Keratinocyte (primary cell): ENCODE data around the gene PNMA8B. TPM values are rescaled to one million over a fixed set of nuclear protein-coding genes. Genes with fewer than 3 reads are reported as not detected.
"Not testable (repeated sequence)": the region's sequence is repeated elsewhere in the genome, so short reads cannot be mapped to it uniquely, and the experiment has no call there.

Experiments used
- DNase-seq: peaks from one replicate; pipeline ENCODE4 v3.0.0-alpha.2; 2011; ENCODE audit warnings: low read depth, missing footprints, low spot score
- FAIRE-seq: peaks from 2 replicates; lab custom pipeline; 2011; peaks lifted over from hg19 to GRCh38; lab: Jason Lieb, UNC
- H2AFZ ChIP-seq: 2 replicates; pipeline ENCODE4 v1.6.0; 2012; ENCODE audit warnings: low read length, control low read depth, inconsistent platforms; ENCODE audit not compliant: control insufficient read depth
- H3K27ac ChIP-seq: 2 replicates; pipeline ENCODE4 v1.5.1; 2011; ENCODE audit warnings: low read length; ENCODE audit not compliant: control insufficient read depth, insufficient read depth
- H3K27me3 ChIP-seq: 3 replicates; pipeline ENCODE4 v1.6.0; 2011; ENCODE audit warnings: low read length; ENCODE audit not compliant: control insufficient read depth, insufficient read depth; ENCODE audit errors: extremely low read depth
- H3K36me3 ChIP-seq, 2 experiments: 2 replicates in 1 of 2; 3 replicates in 1 of 2; pipeline ENCODE4 v1.5.1; 2011; ENCODE audit warnings: low read length in 2 of 2, mild to moderate bottlenecking in 1 of 2; ENCODE audit not compliant: control insufficient read depth in 2 of 2, insufficient read depth in 2 of 2; ENCODE audit errors: extremely low read depth in 1 of 2
- H3K4me1 ChIP-seq: 3 replicates; pipeline ENCODE4 v1.5.1; 2011; ENCODE audit warnings: low read length; ENCODE audit not compliant: control insufficient read depth, insufficient read depth; ENCODE audit errors: extremely low read depth
- H3K4me2 ChIP-seq: 3 replicates; pipeline ENCODE4 v1.6.0; 2011; ENCODE audit warnings: low read depth, low read length; ENCODE audit not compliant: control insufficient read depth, insufficient read depth; ENCODE audit errors: extremely low read depth
- H3K4me3 ChIP-seq, 3 experiments: fragments of 200-600 bp in 1 of 3; sonication (generic) in 1 of 3; 2 replicates in 2 of 3; 3 replicates in 1 of 3; pipeline ENCODE4 v1.5.1; 2011 to 2016; ENCODE audit warnings: low read length in 3 of 3, mild to moderate bottlenecking in 3 of 3, control low read depth in 2 of 3, inconsistent platforms in 1 of 3, low read depth in 1 of 3, mixed read lengths in 1 of 3, mixed run types in 1 of 3, moderate library complexity in 1 of 3; ENCODE audit not compliant: control insufficient read depth in 2 of 3, insufficient read depth in 2 of 3; ENCODE audit errors: extremely low read depth in 1 of 3
- H3K79me2 ChIP-seq: 2 replicates; pipeline ENCODE4 v1.6.0; 2012; ENCODE audit warnings: low read length; ENCODE audit not compliant: control insufficient read depth, insufficient read depth
- H3K9ac ChIP-seq: 3 replicates; pipeline ENCODE4 v1.6.0; 2011; ENCODE audit warnings: low read length; ENCODE audit not compliant: control insufficient read depth, insufficient read depth; ENCODE audit errors: extremely low read depth
- H3K9me1 ChIP-seq: 3 replicates; pipeline ENCODE4 v1.6.0; 2011; ENCODE audit warnings: low read length; ENCODE audit not compliant: control insufficient read depth, insufficient read depth; ENCODE audit errors: extremely low read depth
- H3K9me3 ChIP-seq: 2 replicates; pipeline ENCODE4 v1.5.1; 2012; ENCODE audit warnings: low read depth, low read length; ENCODE audit not compliant: control insufficient read depth
- H4K20me1 ChIP-seq: 3 replicates; pipeline ENCODE4 v1.6.0; 2011; ENCODE audit warnings: low read length; ENCODE audit not compliant: control insufficient read depth, insufficient read depth; ENCODE audit errors: extremely low read depth
- EZH2 ChIP-seq: IDR thresholded peaks from one replicate; pipeline ENCODE4 v1.6.1; 2012; ENCODE audit warnings: inconsistent platforms, mild to moderate bottlenecking, low read length, moderate library complexity
- dilution Hi-C: fragments of 300-500 bp; cut with MboI; formaldehyde crosslinking; loops from one replicate; pipeline ENCODE4 v1.7.0; 2020; ENCODE audit warnings: low sequenced_read_pairs; ENCODE audit not compliant: extremely low pct_ligation_motif_present
- polyA plus RNA-seq, 5 experiments: library from polyadenylated mRNA; depleted of rRNA in 3 of 5; stranded (reverse) in 3 of 5; stranded (forward) in 1 of 5; unstranded in 1 of 5; fragments of >200 nt; gene quantifications; 1 replicate in 1 of 5; 2 replicates in 3 of 5; 3 replicates in 1 of 5; pipeline versions ENCODE4 v1.2.1 to v1.2.3, GENCODE V29; 2011 to 2012; ENCODE audit warnings: missing spikeins in 2 of 5, low read depth in 1 of 5, low replicate concordance in 1 of 5
- TF ChIP-seq, protein P1 (sequence below), 3 experiments: IDR thresholded peaks in 1 of 3; conservative IDR thresholded peaks in 1 of 3; optimal IDR thresholded peaks in 1 of 3; 2 replicates in 2 of 3; 3 replicates in 1 of 3; pipeline versions ENCODE3 to v1.5.1; 2011; ENCODE audit warnings: low read length in 3 of 3, mild to moderate bottlenecking in 3 of 3, moderate library complexity in 2 of 3, control low read depth in 1 of 3, inconsistent platforms in 1 of 3; ENCODE audit not compliant: insufficient read depth in 2 of 3; ENCODE audit errors: extremely low read depth in 1 of 3

PNMA8B gene
- polyA plus RNA-seq, 1 donor (not counting 4 experiments of a cell fraction or from before 2014, with no cell fraction given) = not detected

DNA sequence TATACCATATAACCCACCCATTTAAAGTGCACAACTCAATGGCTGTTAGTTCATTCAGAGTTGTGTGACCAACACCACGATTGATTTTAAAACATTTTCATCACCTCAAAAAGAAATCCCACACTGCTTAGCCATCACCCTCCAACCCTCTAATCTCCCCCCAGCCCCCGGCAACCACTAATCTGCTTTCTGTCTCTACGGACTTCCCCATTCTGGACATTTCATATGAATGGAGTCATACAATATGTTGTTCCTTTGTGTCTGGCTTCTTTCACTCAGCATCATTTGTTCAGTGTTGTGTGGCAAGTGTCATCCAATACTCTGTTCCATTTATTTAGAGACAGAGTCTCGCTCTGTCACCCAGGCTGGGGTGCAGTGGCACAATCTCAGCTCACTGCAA, 4.0 kb upstream of the PNMA8B start:
- peaks cover under 1% of the 10 kb centered on the region for H3K27me3 ChIP-seq
- no peak for FAIRE-seq
- dilution Hi-C loops = no loop called here

DNA sequence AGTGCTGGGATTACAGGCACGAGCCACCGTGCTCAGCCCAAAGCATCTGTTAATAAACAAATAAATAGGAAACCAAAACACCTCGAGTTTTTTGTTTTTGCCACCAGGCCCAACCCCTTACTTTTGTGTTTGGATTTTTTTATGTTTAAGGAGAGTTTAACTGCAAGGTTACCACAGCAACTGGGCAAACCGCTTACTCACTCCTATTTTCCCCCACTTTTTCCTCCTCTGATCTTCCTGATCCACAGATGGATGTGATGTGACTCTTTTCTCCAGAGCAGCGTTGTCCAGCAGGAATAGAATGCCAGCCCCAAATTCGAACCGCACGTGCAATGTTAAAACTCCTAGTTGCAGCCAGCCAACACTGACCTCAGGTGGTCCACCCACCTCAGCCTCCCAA, 2.1 kb upstream of the PNMA8B start:
- TF ChIP-seq EZH2 = no peak
- TF ChIP-seq, protein P1, sequence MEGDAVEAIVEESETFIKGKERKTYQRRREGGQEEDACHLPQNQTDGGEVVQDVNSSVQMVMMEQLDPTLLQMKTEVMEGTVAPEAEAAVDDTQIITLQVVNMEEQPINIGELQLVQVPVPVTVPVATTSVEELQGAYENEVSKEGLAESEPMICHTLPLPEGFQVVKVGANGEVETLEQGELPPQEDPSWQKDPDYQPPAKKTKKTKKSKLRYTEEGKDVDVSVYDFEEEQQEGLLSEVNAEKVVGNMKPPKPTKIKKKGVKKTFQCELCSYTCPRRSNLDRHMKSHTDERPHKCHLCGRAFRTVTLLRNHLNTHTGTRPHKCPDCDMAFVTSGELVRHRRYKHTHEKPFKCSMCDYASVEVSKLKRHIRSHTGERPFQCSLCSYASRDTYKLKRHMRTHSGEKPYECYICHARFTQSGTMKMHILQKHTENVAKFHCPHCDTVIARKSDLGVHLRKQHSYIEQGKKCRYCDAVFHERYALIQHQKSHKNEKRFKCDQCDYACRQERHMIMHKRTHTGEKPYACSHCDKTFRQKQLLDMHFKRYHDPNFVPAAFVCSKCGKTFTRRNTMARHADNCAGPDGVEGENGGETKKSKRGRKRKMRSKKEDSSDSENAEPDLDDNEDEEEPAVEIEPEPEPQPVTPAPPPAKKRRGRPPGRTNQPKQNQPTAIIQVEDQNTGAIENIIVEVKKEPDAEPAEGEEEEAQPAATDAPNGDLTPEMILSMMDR (optimal IDR thresholded peaks at IDR 0.05 in 1 of 3, IDR thresholded peaks at IDR 0.05 in 1 of 3, conservative IDR thresholded peaks at IDR 0.05 in 1 of 3; ENCODE audit: extremely low read depth in 1 of 3, insufficient read depth in 2 of 3, low read length in 3 of 3) = no peak
- FAIRE-seq = no peak
- Histone ChIP-seq H3K4me2 (no peak overlapping the region), H2AFZ (no peak overlapping the region), H3K36me3 (no peaks in the 10 kb centered on the region), H3K27me3 (peaks cover 9% of the 10 kb centered on the region), H3K4me1 (peaks cover 4% of the 10 kb centered on the region), H3K9me3 (no peaks in the 10 kb centered on the region), H3K9me1 (no peaks in the 10 kb centered on the region), H3K9ac (no peak overlapping the region), H3K27ac (no peak overlapping the region), H3K4me3 (no peak overlapping the region), H4K20me1 (no peaks in the 10 kb centered on the region), H3K79me2 (no peaks in the 10 kb centered on the region)
- no peak for DNase-seq
- dilution Hi-C loops = no loop called here

More for the DNA sequence above, 4.0 kb upstream of the PNMA8B start:
- H3K79me2 ChIP-seq = no peaks in the 10 kb centered on the region
- H3K27ac ChIP-seq = no peak overlapping the region
- no peak overlapping the region for H3K4me3 ChIP-seq
- H3K9me1 ChIP-seq = no peaks in the 10 kb centered on the region
- no peaks in the 10 kb centered on the region for H4K20me1 ChIP-seq
- no peak overlapping the region for H3K9ac ChIP-seq
- no peak for DNase-seq
- no peak overlapping the region for H2AFZ ChIP-seq
- H3K9me3 ChIP-seq = no peaks in the 10 kb centered on the region
- H3K4me2 ChIP-seq = no peak overlapping the region
- no peaks in the 10 kb centered on the region for H3K36me3 ChIP-seq
- no peaks in the 10 kb centered on the region for H3K4me1 ChIP-seq
- no peak for TF ChIP-seq EZH2
- TF ChIP-seq, protein P1 (optimal IDR thresholded peaks at IDR 0.05 in 1 of 3, IDR thresholded peaks at IDR 0.05 in 1 of 3, conservative IDR thresholded peaks at IDR 0.05 in 1 of 3; ENCODE audit: extremely low read depth in 1 of 3, insufficient read depth in 2 of 3, low read length in 3 of 3) = no peak

DNA sequence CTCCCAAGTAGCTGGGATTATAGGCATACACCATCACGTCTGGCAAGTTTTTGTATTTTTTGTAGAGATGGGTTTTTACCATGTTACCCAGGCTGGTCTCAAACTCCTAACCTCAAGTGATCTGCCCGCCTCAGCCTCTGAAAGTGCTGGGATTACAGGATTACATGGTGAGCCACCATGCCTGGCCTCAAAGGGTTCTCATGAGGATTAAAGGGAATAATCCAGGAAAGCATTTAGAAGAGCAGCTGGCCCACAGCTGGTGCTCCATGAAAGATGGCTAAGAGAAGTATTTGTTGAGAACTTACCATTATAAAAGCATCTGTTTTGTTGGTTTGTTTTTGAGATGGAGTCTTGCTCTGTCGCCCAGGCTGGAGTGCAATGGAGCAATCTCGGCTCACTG, 1.2 kb upstream of the PNMA8B start:
- H3K36me3 ChIP-seq, H3K79me2 ChIP-seq, H3K9me3 ChIP-seq, H4K20me1 ChIP-seq, H2AFZ ChIP-seq, DNase-seq, H3K4me1 ChIP-seq, H3K9ac ChIP-seq, H3K27ac ChIP-seq, H3K9me1 ChIP-seq, H3K4me3 ChIP-seq, dilution Hi-C loops, H3K4me2 ChIP-seq, FAIRE-seq: not testable (repeated sequence)
- peaks cover 13% of the 10 kb centered on the region for H3K27me3 ChIP-seq
